K562 (cell line): ENCODE results near the gene LAMB4.

Experiments
- ARID3B ChIP-seq: fragments of 250-450 bp; sonication (Bioruptor Pico); IDR thresholded peaks from 2 replicates; pipeline ENCODE4 v1.4.0; 2020; ENCODE audit warnings: borderline replicate concordance
- CTCF ChIP-seq, 3 experiments: IDR thresholded peaks in 2 of 3; conservative IDR thresholded peaks in 1 of 3; 2 replicates each; pipeline ENCODE4 v1.5.1; 2011 to 2012; ENCODE audit warnings: low read length in 3 of 3, mild to moderate bottlenecking in 3 of 3, control low read depth in 2 of 3, improper control_type of control experiment in 1 of 3, inconsistent platforms in 1 of 3, low read depth in 1 of 3, mixed read lengths in 1 of 3, moderate library complexity in 1 of 3; ENCODE audit not compliant: insufficient read depth in 2 of 3
- MECOM ChIP-seq: fragments of 250-450 bp; sonication (Bioruptor Pico); IDR thresholded peaks from 2 replicates; pipeline ENCODE4 v1.8.0; 2022; ENCODE audit warnings: inconsistent platforms
- NR0B1 ChIP-seq: fragments of 450-650 bp; IDR thresholded peaks from one replicate; pipeline ENCODE4 v1.6.1; 2018; ENCODE audit warnings: mild to moderate bottlenecking, moderate library complexity; ENCODE audit not compliant: partially characterized antibody
- RBM39 ChIP-seq: fragments of 200-400 bp; formaldehyde crosslinking; optimal IDR thresholded peaks from 2 replicates; pipeline ENCODE3; 2018; ENCODE audit warnings: low read depth, low read length
- RNF2 ChIP-seq: sonication (generic); IDR thresholded peaks from 2 replicates; pipeline ENCODE4 v1.6.1; 2016
- ZNF143 ChIP-seq: sonication (generic); formaldehyde crosslinking; IDR thresholded peaks from 2 replicates; pipeline ENCODE4 v1.9.0; 2022; ENCODE audit warnings: mild to moderate bottlenecking, missing genetic modification reagents
- TF ChIP-seq, protein P1 (sequence below): sonication (generic); formaldehyde crosslinking; IDR thresholded peaks from 2 replicates; pipeline ENCODE4 v1.8.1; 2023; ENCODE audit warnings: mild to moderate bottlenecking, missing genetic modification reagents

- TF ChIP-seq ARID3B (CRISPR knock-in tag): no peak
- TF ChIP-seq NR0B1: no peak
- no peak for TF ChIP-seq CTCF (IDR thresholded peaks at IDR 0.05 in 2 of 3, conservative IDR thresholded peaks at IDR 0.05 in 1 of 3; ENCODE audit: insufficient read depth in 2 of 3, low read depth in 1 of 3, low read length in 3 of 3)
- TF ChIP-seq RBM39: no peak
- TF ChIP-seq MECOM: no peak
- TF ChIP-seq, protein P1, sequence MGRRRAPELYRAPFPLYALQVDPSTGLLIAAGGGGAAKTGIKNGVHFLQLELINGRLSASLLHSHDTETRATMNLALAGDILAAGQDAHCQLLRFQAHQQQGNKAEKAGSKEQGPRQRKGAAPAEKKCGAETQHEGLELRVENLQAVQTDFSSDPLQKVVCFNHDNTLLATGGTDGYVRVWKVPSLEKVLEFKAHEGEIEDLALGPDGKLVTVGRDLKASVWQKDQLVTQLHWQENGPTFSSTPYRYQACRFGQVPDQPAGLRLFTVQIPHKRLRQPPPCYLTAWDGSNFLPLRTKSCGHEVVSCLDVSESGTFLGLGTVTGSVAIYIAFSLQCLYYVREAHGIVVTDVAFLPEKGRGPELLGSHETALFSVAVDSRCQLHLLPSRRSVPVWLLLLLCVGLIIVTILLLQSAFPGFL (CRISPR knock-in tag): no peak
- TF ChIP-seq RNF2: no peak
- no peak for TF ChIP-seq ZNF143 (CRISPR knock-in tag)
Observed at GRCh38 chr7:108054537-108054936, 75.6 kb downstream of the LAMB4 start.
